Inferior parietal cortex (tissue), 1 donor: ENCODE data around the gene VASN.
"Not testable (repeated sequence)": the region's sequence is repeated elsewhere in the genome, so short reads cannot be mapped to it uniquely, and the experiment has no call there.

ENCODE experiments used
- DNase-seq: peaks from one replicate; pipeline ENCODE4 v3.0.0-alpha.2; 2016; ENCODE audit errors: extremely low spot score

Gene VASN

GRCh38 chr16:4337540-4338088 lies 34.0 kb upstream of the VASN start:
- DNase-seq: no peak

- no peak for DNase-seq
Observed at GRCh38 chr16:4338125-4338582, 33.5 kb upstream of the VASN start.

GRCh38 chr16:4338712-4339299 lies 32.8 kb upstream of the VASN start:
- no peak for DNase-seq

GRCh38 chr16:4339455-4339854 lies 32.2 kb upstream of the VASN start:
- DNase-seq: no peak

GRCh38 chr16:4339909-4340308 lies 31.7 kb upstream of the VASN start:
- DNase-seq: no peak

- DNase-seq: no peak
Observed at GRCh38 chr16:4340443-4340842, 31.2 kb upstream of the VASN start.

GRCh38 chr16:4341250-4341649 lies 30.4 kb upstream of the VASN start:
- DNase-seq: no peak

- DNase-seq: no peak
Observed at GRCh38 chr16:4342866-4343744, 28.5 kb upstream of the VASN start.

- not testable (repeated sequence) for DNase-seq
Observed at GRCh38 chr16:4344300-4344982, 27.2 kb upstream of the VASN start.

GRCh38 chr16:4344983-4345835 lies 26.4 kb upstream of the VASN start:
- peak; percentile 66 for DNase-seq

GRCh38 chr16:4345836-4346781 lies 25.5 kb upstream of the VASN start:
- no peak for DNase-seq

- no peak for DNase-seq
Observed at GRCh38 chr16:4347010-4347409, 24.6 kb upstream of the VASN start.

GRCh38 chr16:4347765-4348509 lies 23.7 kb upstream of the VASN start:
- no peak for DNase-seq

GRCh38 chr16:4349332-4349731 lies 22.3 kb upstream of the VASN start:
- no peak for DNase-seq

- DNase-seq: no peak
Observed at GRCh38 chr16:4350365-4350786, 21.3 kb upstream of the VASN start.

- DNase-seq: peak; percentile 94
Observed at GRCh38 chr16:4350787-4351659, 20.6 kb upstream of the VASN start, which contains the start of gene PAM16. TSS of gene PAM16 (minus strand) at chr16:4351321. CDS start at chr16:4351234, 87 bp downstream.

- no peak for DNase-seq
Observed at GRCh38 chr16:4351880-4352279, 19.8 kb upstream of the VASN start.

- DNase-seq: no peak
Observed at GRCh38 chr16:4352843-4353242, 18.8 kb upstream of the VASN start.
